T-helper 1 cell treated with Interleukin-12 subunit alpha and Interleukin-12 subunit beta and Interleukin-4 antibody, amounts not matched to agents 30 μg/mL and 1 μg/mL, for 36 hours (primary cell): Measurements from ENCODE around the gene B4GAT1.
A peak's percentile ranks its signal among the peaks of the same experiment; 100 is the strongest.

Experiments
- H3K27ac Mint-ChIP-seq: one replicate; pipeline ENCODE4 v1.8.0; 2021; ENCODE audit warnings: mild to moderate bottlenecking, mixed read lengths
- H3K27me3 Mint-ChIP-seq: one replicate; pipeline ENCODE4 v1.8.0; 2021; ENCODE audit warnings: low read depth, mixed read lengths
- H3K36me3 Mint-ChIP-seq: one replicate; pipeline ENCODE4 v1.8.0; 2021; ENCODE audit warnings: low read depth, mixed read lengths
- H3K4me1 Mint-ChIP-seq: one replicate; pipeline ENCODE4 v1.8.0; 2021; ENCODE audit warnings: low read depth, mixed read lengths
- H3K4me3 Mint-ChIP-seq: one replicate; pipeline ENCODE4 v1.8.0; 2021; ENCODE audit warnings: mild to moderate bottlenecking, moderate library complexity, mixed read lengths
- H3K9me3 Mint-ChIP-seq: one replicate; pipeline ENCODE4 v1.8.0; 2021; ENCODE audit warnings: mixed read lengths

Gene B4GAT1

DNA sequence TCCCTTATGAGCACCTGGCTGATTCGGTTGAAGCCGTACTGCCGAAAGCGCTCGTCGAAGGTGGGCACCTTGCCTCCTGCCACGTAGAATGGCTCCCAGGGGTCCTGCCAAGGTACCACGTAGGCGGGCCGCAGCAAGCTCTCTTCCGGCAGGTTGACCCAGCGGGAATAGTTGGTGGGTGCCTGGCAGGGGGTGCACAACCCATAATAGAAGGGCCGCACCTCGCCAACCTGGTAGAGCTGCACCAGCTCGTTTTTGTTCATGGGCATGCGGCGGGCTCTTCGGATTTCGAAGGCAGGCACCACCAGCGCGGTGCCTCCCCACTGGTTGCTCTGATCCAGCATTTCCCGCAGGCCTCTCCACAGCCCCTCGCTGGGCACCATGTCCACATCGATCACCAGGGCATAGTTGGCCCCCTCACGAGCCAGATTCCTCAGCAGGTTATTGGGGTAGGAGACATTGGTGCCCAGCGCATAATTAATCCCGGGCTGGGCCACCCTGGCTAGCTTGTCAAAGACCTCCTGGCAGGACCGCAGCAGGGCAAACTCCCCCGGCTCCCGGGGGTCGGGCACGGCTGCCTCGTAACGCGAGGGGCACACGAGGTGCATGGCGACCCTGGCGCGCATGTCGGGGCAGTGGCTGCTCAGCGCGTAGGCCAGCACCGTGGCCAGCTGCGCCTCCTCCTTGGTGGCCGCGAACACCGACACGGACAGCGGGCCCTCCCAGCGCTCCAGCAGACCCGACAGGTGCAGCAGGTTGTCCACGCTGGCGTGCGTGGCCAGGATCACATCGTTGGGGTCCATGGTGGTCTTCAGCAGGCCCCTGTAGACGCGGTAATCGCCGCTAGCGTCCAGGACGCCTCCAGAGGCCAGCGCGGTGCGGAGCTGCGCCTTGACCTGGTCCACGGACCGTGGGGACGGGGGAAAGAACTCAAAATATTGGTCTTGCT, 679 bp downstream of the B4GAT1 start:
- H3K4me3 Mint-ChIP-seq: peak overlapping the region; percentile 95
- H3K4me1 Mint-ChIP-seq: peaks cover 29% of the 10 kb centered on the region
- peak overlapping the region; percentile 92 for H3K27ac Mint-ChIP-seq
- peaks cover 4% of the 10 kb centered on the region for H3K27me3 Mint-ChIP-seq
- no peaks in the 10 kb centered on the region for H3K9me3 Mint-ChIP-seq
- peaks cover 8% of the 10 kb centered on the region for H3K36me3 Mint-ChIP-seq

GRCh38 chr11:66345316-66345649, 2.1 kb downstream of the B4GAT1 start:
- Mint-ChIP-seq H3K4me3 (peak overlapping the region; percentile 95), H3K27ac (peak overlapping the region; percentile 92), H3K4me1 (peaks cover 29% of the 10 kb centered on the region), H3K27me3 (peaks cover 4% of the 10 kb centered on the region), H3K9me3 (no peaks in the 10 kb centered on the region), H3K36me3 (peaks cover 15% of the 10 kb centered on the region)

DNA sequence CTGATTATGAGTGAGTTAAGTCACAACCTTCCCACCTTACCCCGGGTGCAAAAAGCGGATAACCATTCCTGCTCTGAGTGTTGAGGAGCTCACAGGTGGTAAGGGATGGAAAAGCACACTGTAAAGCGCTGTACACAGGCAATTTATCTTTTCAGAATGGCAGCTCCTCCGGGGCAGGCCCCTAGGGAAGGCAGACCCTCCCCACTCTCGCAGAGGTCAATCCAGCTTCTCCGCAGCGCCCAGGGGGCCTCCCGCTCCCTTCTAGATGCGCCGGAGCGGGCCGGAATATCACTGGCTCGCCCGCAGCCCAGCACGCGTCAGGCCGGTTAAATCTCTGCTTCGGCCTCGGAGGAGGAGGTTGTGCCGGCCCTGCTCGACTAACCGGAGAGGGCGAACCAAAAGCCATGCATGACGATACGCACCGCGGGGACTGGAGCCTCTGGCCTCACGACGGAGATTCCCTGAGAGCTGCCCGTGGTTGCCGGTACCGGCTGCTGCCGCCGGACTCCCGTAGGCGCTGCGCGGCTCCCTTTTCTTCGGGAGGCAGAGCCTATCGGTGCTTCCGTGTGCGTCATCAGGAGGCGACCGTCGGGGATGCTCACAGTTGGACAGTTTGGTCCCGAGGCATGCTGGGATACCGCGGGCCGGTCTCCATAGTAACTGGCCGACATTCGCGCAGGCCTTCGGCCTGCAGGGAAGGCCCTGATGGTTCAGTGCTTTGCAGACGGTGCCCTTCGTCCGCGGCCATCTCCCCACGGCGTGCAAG, 2.7 kb downstream of the B4GAT1 start, which contains the start of gene BRMS1:
Gene BRMS1, minus strand, starts transcription at position 555 of the 766 bp plus-strand sequence. CDS start 2,870 bp downstream, outside the sequence.
- H3K4me3 Mint-ChIP-seq: peak within 1 kb of the TSS; percentile 95
- H3K36me3 Mint-ChIP-seq: peaks cover 15% of the 10 kb centered on the region
- H3K27ac Mint-ChIP-seq: peak within 1 kb of the TSS; percentile 92
- H3K9me3 Mint-ChIP-seq: no peaks in the 10 kb centered on the region
- H3K27me3 Mint-ChIP-seq: peaks cover 4% of the 10 kb centered on the region
- H3K4me1 Mint-ChIP-seq: peaks cover 29% of the 10 kb centered on the region

DNA sequence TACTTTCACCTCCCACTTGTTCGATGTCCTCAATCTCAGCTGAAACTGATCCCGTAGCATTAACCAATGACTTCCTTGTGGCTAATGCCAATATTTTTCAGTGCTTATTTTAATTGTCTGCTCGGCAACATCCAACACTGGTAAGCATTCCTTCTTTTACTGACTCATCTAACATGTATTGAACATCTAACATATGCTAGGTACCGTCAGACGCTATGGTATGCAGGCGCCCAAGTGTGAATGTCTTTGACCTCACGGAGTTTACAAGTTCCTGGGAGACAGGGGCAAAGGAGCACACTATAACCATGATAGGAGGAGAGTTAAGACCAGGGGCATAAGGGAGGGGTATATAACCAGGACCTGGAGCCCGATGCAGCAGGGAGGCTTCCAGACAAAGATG, 4.3 kb downstream of the B4GAT1 start:
- Mint-ChIP-seq H3K4me3 (peak overlapping the region; percentile 95), H3K27me3 (peaks cover 4% of the 10 kb centered on the region), H3K9me3 (no peaks in the 10 kb centered on the region), H3K4me1 (peaks cover 24% of the 10 kb centered on the region), H3K27ac (peak overlapping the region; percentile 76), H3K36me3 (peaks cover 20% of the 10 kb centered on the region)

- H3K27ac Mint-ChIP-seq: no peak overlapping the region
- H3K4me1 Mint-ChIP-seq: peaks cover 25% of the 10 kb centered on the region
- peaks cover 22% of the 10 kb centered on the region for H3K36me3 Mint-ChIP-seq
- H3K4me3 Mint-ChIP-seq: peak overlapping the region; percentile 14
- no peaks in the 10 kb centered on the region for H3K27me3 Mint-ChIP-seq
- no peaks in the 10 kb centered on the region for H3K9me3 Mint-ChIP-seq
These were observed 5.8 kb downstream of the B4GAT1 start for GRCh38 chr11:66341502-66342126.

DNA sequence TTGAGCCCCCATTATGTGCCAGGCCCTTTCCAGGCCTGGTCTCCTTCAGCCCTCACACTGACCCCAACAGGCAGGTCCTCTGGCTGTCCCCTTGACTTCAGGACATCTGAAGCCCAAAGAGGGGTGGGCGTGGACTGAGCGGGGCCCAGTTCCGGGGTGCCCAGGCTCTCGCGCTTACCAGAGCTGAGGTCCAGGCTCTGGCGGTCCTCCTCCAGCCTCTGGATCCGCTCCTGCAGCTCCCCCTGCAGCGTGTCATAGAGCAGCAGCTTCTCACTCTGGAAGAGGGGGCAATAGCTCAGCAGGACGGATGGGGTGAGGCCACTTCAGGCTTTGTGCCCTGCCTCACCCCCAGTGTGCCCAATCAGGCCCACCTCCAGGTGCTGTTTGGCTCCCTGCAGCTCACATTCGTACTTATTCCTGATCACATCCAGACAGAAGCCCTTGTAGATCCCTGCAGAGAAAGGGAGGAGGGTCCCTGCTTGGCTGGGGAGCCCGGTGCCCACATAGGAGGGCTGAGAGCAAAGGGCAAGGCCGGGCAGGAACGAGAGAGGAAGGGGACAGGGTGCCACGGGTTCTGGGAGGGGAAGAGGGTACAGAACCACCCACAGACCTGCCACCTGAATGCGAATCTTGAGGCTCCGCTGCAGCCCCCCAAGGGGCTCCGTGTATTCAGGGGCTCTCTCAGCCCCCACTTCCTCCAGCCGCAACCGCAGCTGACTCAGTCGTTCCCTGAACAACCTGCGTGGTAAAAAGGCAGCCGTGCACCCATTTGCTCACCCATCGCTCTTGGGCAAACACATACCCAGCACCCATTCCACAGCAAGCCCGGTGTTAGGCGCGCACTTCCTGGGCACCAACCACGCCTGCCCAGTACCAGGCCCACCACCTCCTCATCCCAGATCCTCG, 6.6 kb downstream of the B4GAT1 start:
- no peaks in the 10 kb centered on the region for H3K9me3 Mint-ChIP-seq
- H3K4me3 Mint-ChIP-seq: no peak overlapping the region
- H3K4me1 Mint-ChIP-seq: peaks cover 30% of the 10 kb centered on the region
- peaks cover 22% of the 10 kb centered on the region for H3K36me3 Mint-ChIP-seq
- no peak overlapping the region for H3K27ac Mint-ChIP-seq
- no peaks in the 10 kb centered on the region for H3K27me3 Mint-ChIP-seq

DNA sequence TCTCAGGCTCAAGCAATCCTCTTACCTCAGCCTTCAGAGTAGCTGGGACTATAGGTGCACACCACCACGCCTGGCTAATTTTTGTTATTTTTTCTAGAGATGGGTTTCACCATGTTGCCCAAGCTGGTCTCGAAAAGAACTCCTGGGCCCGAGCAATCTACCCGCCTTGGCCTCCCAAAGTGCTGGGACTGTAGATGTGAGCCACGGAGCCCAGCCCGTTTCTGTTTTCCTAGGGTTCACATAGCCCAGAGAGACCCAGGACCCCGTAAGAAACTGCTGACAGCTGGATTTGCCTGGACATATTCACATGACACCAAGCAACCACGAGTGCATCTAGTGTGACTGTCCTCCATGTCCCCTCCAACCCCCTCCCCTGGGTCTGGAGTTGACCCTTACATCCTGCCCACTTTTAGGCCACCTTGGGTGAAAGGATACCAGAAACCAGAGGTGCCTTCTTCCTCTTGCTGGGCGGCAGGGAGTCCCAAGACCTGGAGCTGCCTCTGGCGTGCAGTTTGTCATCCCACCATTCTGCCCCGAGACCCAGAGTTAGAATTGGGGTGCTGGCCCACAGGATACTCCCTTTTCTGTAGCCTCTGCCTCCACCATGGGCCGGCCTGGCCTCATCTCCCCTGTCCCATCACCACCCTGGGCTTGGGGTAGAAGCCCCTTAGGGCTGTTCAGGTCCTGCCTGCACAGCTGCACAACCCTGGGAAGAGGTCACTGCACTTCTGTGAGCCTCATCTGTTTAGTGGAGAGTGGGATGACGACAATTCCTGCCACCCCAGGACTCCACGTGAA, 7.5 kb downstream of the B4GAT1 start:
- Mint-ChIP-seq H3K36me3 (peaks cover 21% of the 10 kb centered on the region), H3K9me3 (no peaks in the 10 kb centered on the region), H3K4me1 (peaks cover 21% of the 10 kb centered on the region), H3K4me3 (no peak overlapping the region), H3K27me3 (no peaks in the 10 kb centered on the region), H3K27ac (no peak overlapping the region)

DNA sequence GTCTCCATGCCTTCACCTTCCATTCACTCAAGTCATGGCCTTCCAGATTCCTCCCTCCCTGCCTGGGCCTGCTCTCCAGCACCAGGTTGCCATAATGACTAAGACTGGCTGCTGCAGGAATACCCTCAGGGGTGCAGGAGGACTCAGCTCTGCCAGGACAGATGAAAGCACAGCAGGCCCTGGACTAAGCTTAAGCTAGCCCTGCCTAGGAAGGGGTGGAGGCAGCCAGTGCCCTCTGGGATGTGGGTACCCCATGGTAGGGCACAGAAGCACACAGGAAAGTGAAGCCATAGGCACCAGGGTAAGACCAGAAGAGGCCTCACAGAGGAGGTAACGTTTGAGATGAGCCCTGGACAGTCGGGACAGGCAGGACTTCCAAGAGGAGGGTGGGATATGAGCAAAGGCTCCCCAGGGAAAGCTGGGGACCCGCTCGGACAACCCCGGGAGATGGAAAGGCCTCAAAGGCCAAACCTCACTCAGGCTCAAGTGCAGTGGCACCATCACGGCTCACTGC, 8.2 kb downstream of the B4GAT1 start:
- Mint-ChIP-seq H3K4me1 (peaks cover 19% of the 10 kb centered on the region), H3K27ac (no peak overlapping the region), H3K27me3 (no peaks in the 10 kb centered on the region), H3K9me3 (no peaks in the 10 kb centered on the region), H3K36me3 (peaks cover 19% of the 10 kb centered on the region), H3K4me3 (no peak overlapping the region)

- H3K9me3 Mint-ChIP-seq: no peaks in the 10 kb centered on the region
- no peak overlapping the region for H3K4me3 Mint-ChIP-seq
- no peaks in the 10 kb centered on the region for H3K27me3 Mint-ChIP-seq
- no peak overlapping the region for H3K27ac Mint-ChIP-seq
- peaks cover 17% of the 10 kb centered on the region for H3K4me1 Mint-ChIP-seq
- peaks cover 19% of the 10 kb centered on the region for H3K36me3 Mint-ChIP-seq
These were observed 8.9 kb downstream of the B4GAT1 start for GRCh38 chr11:66338276-66339161.

DNA sequence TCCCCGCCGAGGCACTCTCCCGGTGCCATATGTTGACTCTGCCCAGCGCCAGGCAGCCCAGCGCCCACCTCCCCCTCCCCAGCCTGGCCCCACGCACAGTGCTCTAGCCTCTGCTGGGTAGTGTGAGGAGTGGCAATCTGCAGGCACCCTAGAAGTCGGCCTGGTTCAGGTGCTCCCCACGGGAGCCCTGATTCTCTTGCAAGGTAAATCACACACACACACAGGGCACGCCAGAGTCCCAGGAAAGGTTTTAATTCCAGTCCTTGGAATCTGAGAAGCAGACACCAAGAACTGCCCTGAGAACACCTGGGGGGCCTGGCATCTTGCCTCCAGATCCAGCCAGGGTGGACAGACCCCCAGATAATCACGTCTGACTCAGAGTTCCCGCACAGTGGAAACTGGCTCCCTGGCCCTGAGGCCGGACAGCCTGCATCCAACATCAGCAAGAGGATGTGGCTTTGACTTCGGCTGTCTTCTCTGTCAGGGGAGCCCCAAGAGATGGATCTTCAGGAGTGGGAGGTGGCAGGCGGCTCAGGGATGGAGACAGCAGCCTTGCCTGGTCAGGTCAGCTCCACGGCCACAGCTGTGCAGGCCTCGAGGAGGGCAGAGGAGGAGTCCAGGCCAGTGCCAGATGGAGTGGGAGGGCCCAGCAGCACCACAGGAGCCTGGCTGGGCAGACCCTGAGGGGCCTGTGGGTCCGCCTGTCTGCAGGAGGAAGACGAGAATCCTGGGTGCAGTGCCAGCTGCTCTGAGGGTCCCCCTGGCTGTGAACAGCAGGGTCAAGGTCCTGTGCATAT, 10.1 kb downstream of the B4GAT1 start:
- Mint-ChIP-seq H3K4me3 (no peak overlapping the region), H3K9me3 (no peaks in the 10 kb centered on the region), H3K27ac (no peak overlapping the region), H3K4me1 (peaks cover 11% of the 10 kb centered on the region), H3K27me3 (no peaks in the 10 kb centered on the region), H3K36me3 (peaks cover 19% of the 10 kb centered on the region)

DNA sequence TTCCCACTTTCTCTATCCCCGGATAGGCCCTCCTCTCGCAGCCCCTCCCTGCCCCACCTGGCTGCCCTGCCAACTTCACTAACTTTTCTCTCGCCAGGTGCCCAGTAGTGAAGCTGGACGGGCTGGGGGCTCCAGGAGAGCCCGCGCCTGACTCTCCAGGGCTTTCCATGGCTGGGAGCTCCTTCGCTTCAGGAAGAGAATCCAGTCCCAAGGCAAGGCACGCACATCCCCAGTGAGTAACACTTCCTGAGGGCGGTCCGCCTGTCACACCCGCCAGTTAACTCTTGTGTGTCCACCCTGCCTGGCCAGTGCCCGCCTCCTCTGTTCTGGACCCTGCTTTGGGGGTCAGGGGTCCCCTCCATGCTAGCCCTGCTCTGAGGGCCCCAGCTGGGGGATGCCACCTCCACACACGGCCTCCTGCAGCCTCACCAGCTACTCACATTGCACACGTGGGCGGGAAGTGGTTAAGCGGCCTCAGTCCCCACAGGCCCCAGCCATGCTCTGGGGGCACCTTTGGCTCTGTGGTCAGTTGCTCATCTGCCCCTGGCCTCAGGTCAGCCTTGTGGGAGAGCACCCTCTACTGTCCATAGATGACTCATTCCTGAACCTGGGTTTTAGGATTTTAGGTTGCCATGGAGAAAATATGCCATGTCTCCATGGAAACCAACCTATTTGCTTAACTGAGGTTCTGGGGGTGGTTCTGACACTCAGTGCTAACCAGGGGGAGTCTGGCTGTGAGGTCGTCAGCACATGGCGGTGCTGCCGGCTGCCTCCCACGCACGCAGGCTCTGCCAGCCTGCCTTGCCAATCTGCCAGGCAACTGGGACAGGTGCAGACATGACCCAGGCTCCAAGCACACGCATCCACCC, 11.0 kb downstream of the B4GAT1 start, which contains the start of gene RIN1:
Gene RIN1, minus strand, starts transcription at position 201 of the 869 bp plus-strand sequence. Its CDS starts 32 bp downstream, at position 169.
- H3K36me3 Mint-ChIP-seq: peaks cover 12% of the 10 kb centered on the region
- H3K9me3 Mint-ChIP-seq: no peaks in the 10 kb centered on the region
- no peaks in the 10 kb centered on the region for H3K27me3 Mint-ChIP-seq
- H3K4me1 Mint-ChIP-seq: peaks cover 11% of the 10 kb centered on the region
- peak within 1 kb of the TSS; percentile 65 for H3K27ac Mint-ChIP-seq
- peak within 1 kb of the TSS; percentile 66 for H3K4me3 Mint-ChIP-seq
